HG03196 (cell line): Measurements from ENCODE around the gene ONECUT3.

Experiments
- ATAC-seq: cut with Tn5 transposase; IDR thresholded peaks from one replicate; pipeline ENCODE4 v1.9.1; 2021; ENCODE audit not compliant: unreplicated experiment

ONECUT3 gene

DNA sequence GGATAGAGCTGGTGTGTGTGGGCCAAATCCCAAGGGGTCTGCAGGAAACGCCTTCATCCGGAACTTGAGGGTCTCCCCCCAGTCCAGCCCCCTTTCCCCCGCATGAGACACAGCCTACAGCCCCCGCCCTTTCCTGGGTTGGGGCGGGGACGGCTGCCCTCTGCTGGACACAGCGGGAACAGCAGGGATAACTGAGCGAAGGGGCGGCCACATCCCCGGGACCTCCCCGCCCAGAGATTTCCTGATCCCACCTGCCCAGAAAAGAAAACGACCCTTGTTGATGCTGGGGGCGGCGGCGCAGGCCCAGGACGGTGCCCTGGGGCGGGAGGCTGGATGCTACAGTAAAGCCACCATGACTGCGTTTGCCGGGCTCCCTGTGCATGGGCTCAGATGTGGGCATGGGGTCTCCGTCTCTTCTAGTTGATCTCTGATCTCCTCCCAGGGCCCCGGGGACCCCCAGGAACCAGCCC, 14.2 kb downstream of the ONECUT3 start:
- no peak for ATAC-seq

DNA sequence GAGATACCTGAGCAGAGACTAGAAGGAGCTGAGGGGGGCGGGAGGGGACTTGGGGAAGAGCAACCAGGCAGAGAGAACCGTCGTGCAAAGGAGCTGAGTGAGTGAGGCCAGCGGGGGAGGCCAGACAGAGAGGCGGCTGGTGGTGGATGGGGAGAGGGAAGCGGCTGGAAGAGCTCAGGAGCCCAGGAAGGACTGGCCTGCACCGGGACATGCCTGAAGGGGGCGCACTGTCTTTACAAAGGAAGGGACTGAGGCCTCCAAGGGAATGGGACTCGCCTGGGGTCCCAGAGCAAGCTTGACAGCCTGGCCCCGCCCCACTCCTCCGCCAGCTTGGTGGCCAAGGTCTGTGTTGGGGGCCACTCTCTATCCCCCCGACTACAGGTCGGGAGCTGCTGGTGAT, 14.9 kb downstream of the ONECUT3 start:
- ATAC-seq: no peak

DNA sequence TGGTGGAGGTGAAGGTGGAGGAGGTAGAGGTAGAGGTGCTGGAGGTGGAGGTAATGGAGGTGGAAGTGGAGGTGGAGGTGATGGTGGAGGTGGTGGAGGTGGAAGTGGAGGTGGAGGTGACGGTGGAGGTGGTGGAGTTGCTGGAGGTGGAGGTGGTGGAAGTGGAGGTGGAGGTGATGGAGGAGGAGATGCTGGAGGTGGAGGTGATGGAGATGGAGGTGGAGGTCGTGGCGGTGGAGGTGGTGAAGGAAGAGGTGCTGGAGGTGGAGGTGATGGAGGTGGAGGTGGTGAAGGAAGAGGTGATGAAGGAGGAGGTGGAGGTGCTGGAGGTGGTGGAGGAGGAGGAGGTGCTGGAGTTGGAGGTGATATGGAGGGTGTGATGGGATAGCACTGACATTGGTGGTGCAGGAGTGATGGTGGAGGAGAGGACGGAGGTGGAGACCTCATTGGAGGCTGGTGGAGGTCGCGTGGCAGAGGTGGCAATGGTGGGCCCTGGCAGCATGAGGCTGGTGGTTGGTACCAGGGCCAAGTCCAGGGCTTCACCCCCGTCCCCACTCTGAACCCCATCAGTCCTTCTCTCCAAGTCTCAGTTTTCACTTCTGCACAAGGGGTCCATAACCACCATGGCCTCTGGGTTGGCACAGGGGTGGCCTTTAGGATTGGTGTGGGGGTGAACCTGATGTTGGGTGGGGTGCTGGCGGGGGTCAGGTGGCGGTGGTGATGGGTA, 15.8 kb downstream of the ONECUT3 start:
- no peak for ATAC-seq

GRCh38 chr19:1769645-1769985, 16.3 kb downstream of the ONECUT3 start:
- ATAC-seq: no peak

DNA sequence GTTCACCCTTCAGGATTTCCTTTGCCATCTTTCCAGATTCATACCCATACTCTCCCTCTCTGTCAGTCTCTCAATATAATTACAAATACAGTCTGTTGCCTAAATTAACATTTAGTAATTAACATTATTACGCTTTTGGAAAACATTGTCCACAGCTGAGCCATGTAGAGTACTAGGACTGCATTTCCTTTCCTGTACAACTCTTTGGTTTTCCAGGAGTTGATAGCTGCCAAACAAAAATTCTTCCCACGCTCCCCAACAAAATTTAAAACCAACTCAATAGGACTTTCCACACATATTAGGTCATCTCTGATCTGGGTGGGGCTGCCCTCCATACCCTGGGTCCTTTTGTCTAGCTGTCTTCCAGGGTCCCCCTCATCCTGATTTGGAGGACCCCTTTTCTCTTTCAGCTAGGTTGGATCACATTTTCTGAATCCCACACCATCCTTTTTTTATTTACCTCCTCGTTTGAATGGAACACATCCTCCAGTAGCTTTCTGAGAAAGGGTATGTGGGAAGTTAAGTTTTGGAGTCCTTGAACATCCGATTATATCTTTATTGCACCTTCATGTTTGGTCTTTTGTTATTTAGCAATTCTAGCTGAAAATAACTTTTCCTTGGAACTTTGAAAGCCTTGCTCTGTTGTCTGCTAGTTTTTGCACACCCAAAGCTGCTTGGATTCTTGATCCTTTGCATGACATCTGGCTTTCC, 17.7 kb downstream of the ONECUT3 start:
- ATAC-seq: no peak

DNA sequence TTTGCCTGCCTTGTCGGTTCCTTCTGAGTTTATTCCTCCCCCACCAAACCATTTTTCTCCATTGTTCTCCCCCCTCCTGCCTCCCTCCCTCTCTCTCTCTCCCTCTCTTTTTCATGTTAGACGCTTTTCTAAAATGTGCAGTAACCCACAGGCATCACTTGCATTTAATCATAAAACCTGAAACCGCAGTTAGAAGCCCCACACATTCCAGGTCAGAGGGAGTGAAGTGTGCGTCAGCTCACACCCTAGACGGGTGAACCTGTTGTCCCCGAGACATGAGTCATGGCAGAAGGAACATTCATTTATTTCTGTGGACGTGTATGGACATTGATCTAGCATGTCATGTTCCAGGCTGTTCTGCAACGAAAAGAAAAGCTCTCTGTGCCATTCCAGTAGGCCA, 19.9 kb downstream of the ONECUT3 start:
- no peak for ATAC-seq

- no peak for ATAC-seq
These were observed 21.9 kb downstream of the ONECUT3 start for GRCh38 chr19:1774989-1775772.

DNA sequence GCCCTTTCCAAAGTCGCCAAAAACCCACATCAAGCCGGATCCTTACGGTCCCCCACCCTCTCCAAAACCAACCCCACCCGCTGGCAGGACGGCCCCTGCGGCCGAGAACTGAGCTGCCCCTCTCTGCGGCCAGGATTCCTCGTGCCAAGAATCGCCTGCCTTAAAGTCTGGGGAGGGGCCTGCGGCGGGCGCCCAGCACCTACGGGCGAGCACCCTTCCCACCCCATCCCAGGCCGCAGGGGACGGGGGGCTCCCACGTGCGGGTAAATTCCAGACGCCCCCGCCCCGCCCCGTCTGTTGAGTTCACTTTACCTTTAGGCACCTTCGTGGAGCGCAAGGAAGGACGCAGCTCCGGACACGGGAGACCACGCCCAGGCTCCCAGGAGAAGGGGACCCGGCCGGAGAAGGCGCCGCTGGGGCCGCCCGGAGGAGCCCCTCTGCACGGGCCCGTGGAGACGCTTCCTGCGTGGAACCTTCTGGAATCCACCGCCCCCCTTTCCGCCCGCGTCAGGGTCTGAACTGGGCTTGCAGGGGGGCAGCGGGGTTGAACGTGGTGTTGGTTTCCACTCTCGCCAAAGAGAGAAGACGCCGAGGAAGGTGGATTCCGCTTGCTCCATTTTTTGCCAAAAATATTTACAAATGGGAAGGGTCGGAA, 22.8 kb downstream of the ONECUT3 start:
- no peak for ATAC-seq

DNA sequence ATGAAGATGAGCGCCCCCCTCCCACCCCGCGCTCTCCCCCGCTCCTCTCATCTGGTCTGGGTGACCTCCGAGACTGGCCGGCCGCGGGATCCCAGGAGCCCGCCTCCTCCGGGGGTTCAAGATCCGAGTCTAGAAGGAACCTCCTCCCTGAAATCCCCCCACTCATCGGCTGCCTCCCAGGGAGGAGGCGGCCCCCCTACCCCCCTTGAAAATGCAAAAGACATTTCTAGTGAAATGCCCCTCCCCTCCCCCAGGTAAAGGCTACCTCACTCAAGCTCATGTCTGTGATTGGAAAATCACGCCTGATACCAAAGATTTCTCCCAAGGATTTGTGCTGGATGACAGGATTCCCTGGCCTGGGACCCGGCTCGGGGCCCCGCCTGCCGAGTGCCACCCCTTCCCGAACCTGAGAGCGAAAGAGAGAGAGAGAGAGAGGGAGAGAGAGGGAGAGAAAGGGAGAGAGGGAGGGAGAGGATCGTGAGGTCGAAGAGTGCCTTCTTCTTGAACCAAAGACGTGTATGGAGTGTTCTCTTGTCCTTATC, 23.4 kb downstream of the ONECUT3 start:
- ATAC-seq: no peak

GRCh38 chr19:1777149-1777548, 23.8 kb downstream of the ONECUT3 start:
- no peak for ATAC-seq

GRCh38 chr19:1779574-1779973, 26.3 kb downstream of the ONECUT3 start:
- no peak for ATAC-seq

DNA sequence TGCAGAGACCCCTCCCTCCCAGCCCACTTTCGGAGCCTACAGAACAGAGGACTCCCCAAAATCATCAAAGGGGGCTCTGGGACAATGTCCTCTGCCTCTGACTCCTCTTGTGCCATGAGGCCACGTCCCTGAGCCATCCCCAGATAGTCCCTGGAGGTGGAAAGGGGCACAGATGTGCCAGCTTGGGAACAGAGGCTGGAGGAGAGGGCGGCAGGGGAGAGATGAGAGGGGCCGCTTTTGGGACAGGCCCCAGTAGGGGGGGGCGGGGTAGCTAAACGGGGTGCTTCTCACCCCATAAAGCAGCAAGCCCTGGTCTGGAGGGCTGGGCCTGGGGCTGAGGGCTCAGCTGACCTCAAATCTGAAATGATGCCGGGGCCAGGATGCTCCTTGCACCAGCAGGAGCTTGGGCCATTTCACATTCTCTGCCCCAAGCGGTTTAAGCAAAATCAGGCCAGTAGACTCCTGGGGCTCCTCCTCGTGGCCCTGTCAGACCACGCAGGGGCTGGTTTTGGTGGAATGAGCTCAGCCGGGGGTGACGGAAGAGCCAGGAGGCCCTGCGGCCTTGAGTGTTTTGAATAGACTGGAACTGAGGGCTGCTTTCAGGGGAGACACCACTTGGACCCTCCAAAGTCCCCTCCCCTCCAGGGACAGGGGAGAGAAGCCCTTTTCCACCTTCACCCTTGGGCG, 27.1 kb downstream of the ONECUT3 start:
- no peak for ATAC-seq

GRCh38 chr19:1782521-1782920, 29.2 kb downstream of the ONECUT3 start:
- no peak for ATAC-seq

GRCh38 chr19:1783354-1783753, 30.0 kb downstream of the ONECUT3 start:
- no peak for ATAC-seq

GRCh38 chr19:1783874-1784273, 30.6 kb downstream of the ONECUT3 start:
- no peak for ATAC-seq

GRCh38 chr19:1785310-1785709, 32.0 kb downstream of the ONECUT3 start:
- no peak for ATAC-seq

DNA sequence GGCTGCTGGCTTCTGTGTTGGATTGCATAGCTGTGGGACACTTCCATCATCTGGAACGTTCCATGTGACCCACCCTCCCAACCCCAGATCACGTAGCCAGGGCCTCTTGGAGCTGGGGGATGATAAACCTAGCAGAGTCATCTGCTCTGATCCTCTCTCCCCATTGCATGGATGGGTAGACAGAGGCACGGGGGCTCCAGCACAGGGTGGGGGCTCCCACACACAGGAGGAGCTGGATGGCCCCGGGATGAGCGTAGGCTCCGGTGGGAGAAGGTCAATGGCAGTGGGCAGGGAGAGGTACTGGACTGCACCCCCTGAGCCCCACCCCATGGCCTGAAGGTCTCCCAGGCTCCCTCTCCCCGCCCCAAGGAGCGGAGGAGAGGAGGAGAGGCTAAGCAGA, 33.4 kb downstream of the ONECUT3 start:
- no peak for ATAC-seq

DNA sequence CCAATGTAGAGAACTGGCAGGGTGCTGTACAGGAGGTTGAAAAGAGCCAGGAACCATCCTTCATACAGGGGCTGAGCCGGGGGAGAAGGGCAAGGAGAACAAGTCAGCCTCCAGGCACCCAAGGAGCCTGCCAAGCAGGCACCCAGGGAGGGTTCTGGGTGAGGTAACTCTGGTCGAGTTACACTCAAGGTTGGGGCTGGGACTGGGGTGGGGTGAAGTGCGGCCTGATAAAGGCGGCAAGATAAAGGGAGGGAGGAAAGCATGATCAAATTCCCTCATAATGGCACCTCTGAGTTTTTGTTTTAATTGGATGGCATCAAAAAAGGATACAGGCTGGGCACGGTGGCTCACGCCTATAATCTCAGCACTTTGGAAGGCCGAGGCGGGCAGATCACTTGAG, 33.8 kb downstream of the ONECUT3 start:
- ATAC-seq: no peak

DNA sequence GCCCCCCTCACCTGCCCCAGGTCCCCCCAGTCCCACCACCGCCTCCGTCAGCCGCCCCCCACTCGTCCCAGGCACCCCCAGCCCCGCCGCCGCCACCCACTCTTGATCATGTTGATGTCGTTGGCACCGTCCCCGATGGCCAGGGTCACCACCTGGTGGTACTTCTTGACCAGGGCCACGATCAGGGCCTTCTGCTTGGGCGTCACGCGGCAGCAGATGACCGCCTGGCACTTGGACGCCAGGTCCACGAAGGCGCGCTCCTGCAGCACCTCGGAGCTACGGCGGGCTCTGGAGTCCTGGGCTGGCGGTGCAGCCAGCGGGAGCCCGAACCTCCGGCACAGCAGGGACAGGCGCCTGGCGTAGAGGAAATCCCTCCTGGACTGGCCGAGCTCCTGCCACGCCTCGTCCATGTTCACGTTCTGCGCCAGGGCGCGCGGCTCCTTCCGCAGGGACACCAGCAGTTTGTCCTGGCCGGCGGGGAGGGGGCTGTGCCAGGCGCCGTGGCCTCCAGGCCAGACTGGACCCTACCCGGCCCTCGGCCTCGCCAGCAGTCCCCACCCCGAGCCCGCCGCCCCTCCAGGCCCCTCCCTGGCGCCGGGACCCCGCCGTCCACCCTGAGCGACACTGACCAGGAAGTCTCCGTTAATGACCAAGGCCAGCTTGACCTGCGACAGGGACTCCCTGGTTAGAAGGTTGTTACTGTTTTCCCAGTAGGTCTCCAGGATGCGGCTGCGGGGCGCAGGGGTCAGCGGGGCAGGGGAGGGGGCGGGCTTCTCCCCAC, 36.1 kb downstream of the ONECUT3 start:
- ATAC-seq: no peak
